GM23248 (cell line): Measurements from ENCODE around the gene OR3A1.

ENCODE experiments used
- EZH2 ChIP-seq: fragments of 200-600 bp; sonication (generic); IDR thresholded peaks from 2 replicates; pipeline ENCODE4 v1.6.1; 2018; ENCODE audit warnings: antibody characterized with exemption, mild to moderate bottlenecking; ENCODE audit not compliant: insufficient read depth, poor library complexity, severe bottlenecking
- EZH2phosphoT487 ChIP-seq: fragments of 200-600 bp; sonication (generic); IDR thresholded peaks from 2 replicates; pipeline ENCODE4 v1.6.1; 2018; ENCODE audit warnings: antibody characterized with exemption, moderate library complexity, mild to moderate bottlenecking, low read depth; ENCODE audit not compliant: insufficient read depth

- TF ChIP-seq EZH2phosphoT487 = no peak
- TF ChIP-seq EZH2 = no peak
These were observed 38.0 kb downstream of the OR3A1 start for GRCh38 chr17:3260163-3260562.
